Astrocyte (in vitro differentiated cells and primary cell): Measurements from ENCODE around the gene TRIO. TPM values are rescaled to one million over a fixed set of nuclear protein-coding genes. Genes with fewer than 3 reads are reported as not detected.

Experiments used
- DNase-seq: peaks from one replicate; pipeline ENCODE4 v3.0.0-alpha.2; 2010; ENCODE audit warnings: low read depth
- FAIRE-seq: peaks from 2 replicates; lab custom pipeline; 2011; peaks lifted over from hg19 to GRCh38; lab: Jason Lieb, UNC
- H2AFZ ChIP-seq: 2 replicates; pipeline ENCODE4 v1.6.0; 2012; ENCODE audit warnings: low read depth, low read length, inconsistent platforms
- H3K27ac ChIP-seq: 2 replicates; pipeline ENCODE4 v1.5.1; 2011; ENCODE audit warnings: low read depth, low read length, inconsistent platforms
- H3K27me3 ChIP-seq: 2 replicates; pipeline ENCODE4 v1.6.0; 2011; ENCODE audit warnings: low read length, inconsistent platforms; ENCODE audit not compliant: insufficient read depth
- H3K36me3 ChIP-seq: 2 replicates; pipeline ENCODE4 v1.5.1; 2011; ENCODE audit warnings: low read length, inconsistent platforms; ENCODE audit not compliant: insufficient read depth
- H3K4me1 ChIP-seq: 2 replicates; pipeline ENCODE4 v1.5.1; 2011; ENCODE audit warnings: low read length, inconsistent platforms; ENCODE audit not compliant: insufficient read depth
- H3K4me2 ChIP-seq: 2 replicates; pipeline ENCODE4 v1.6.0; 2012; ENCODE audit warnings: low read length, inconsistent platforms
- H3K4me3 ChIP-seq: 2 replicates; pipeline ENCODE4 v1.5.1; 2011; ENCODE audit warnings: low read depth, mild to moderate bottlenecking, low read length, inconsistent platforms; ENCODE audit not compliant: insufficient read depth
- H3K79me2 ChIP-seq: 2 replicates; pipeline ENCODE4 v1.6.0; 2012; ENCODE audit warnings: mild to moderate bottlenecking, low read length, inconsistent platforms; ENCODE audit not compliant: insufficient read depth
- H3K9ac ChIP-seq: 2 replicates; pipeline ENCODE4 v1.6.0; 2012; ENCODE audit warnings: mild to moderate bottlenecking, low read length, inconsistent platforms
- H3K9me3 ChIP-seq: 2 replicates; pipeline ENCODE4 v1.5.1; 2012; ENCODE audit warnings: low read depth, mild to moderate bottlenecking, low read length, inconsistent platforms; ENCODE audit not compliant: insufficient read depth
- H4K20me1 ChIP-seq: 2 replicates; pipeline ENCODE4 v1.6.0; 2012; ENCODE audit warnings: low read length, inconsistent platforms; ENCODE audit not compliant: insufficient read depth
- H3K27ac Mint-ChIP-seq: one replicate; pipeline ENCODE4 v1.8.0; 2021; ENCODE audit warnings: mild to moderate bottlenecking, mixed read lengths; ENCODE audit not compliant: unreplicated experiment
- H3K27me3 Mint-ChIP-seq: one replicate; pipeline ENCODE4 v1.8.0; 2021; ENCODE audit warnings: low read depth, mixed read lengths; ENCODE audit not compliant: unreplicated experiment
- H3K36me3 Mint-ChIP-seq: one replicate; pipeline ENCODE4 v1.8.0; 2021; ENCODE audit warnings: low read depth, mixed read lengths; ENCODE audit not compliant: unreplicated experiment
- H3K4me1 Mint-ChIP-seq: one replicate; pipeline ENCODE4 v1.8.0; 2021; ENCODE audit warnings: low read depth, mixed read lengths; ENCODE audit not compliant: unreplicated experiment
- H3K4me3 Mint-ChIP-seq: one replicate; pipeline ENCODE4 v1.8.0; 2021; ENCODE audit warnings: mild to moderate bottlenecking, moderate library complexity, mixed read lengths; ENCODE audit not compliant: unreplicated experiment
- H3K9me3 Mint-ChIP-seq: one replicate; pipeline ENCODE4 v1.8.0; 2021; ENCODE audit warnings: mild to moderate bottlenecking, mixed read lengths; ENCODE audit not compliant: unreplicated experiment
- CTCF ChIP-seq: IDR thresholded peaks from 2 replicates; pipeline ENCODE4 v1.5.1; 2011; ENCODE audit warnings: low read depth, mild to moderate bottlenecking, inconsistent platforms, low read length, moderate library complexity; ENCODE audit not compliant: insufficient read depth
- EZH2 ChIP-seq: IDR thresholded peaks from 2 replicates; pipeline ENCODE4 v1.6.1; 2012; ENCODE audit warnings: mild to moderate bottlenecking, low read length, inconsistent platforms; ENCODE audit not compliant: insufficient read depth
- total RNA-seq: library from RNA; stranded (reverse); gene quantifications from 2 replicates; pipeline ENCODE4 v1.2.1, GENCODE V29; 2021

TRIO gene
- total RNA-seq, 1 donor from 2014 or later: 347 TPM

- H3K79me2 ChIP-seq: peaks cover 73% of the 10 kb centered on the region
- FAIRE-seq (no peak), DNase-seq (peak; percentile 67)
- no peak overlapping the region for H2AFZ ChIP-seq
- no peaks in the 10 kb centered on the region for H3K27me3 Mint-ChIP-seq
- peak overlapping the region; percentile 7 for H3K27ac Mint-ChIP-seq
- peaks cover 91% of the 10 kb centered on the region for H4K20me1 ChIP-seq
- peaks cover 92% of the 10 kb centered on the region for H3K36me3 ChIP-seq
- peaks cover 38% of the 10 kb centered on the region for H3K36me3 Mint-ChIP-seq
- no peak overlapping the region for H3K4me2 ChIP-seq
- H3K4me3 ChIP-seq: no peak overlapping the region
- TF ChIP-seq EZH2 (no peak), CTCF (no peak)
- no peaks in the 10 kb centered on the region for H3K27me3 ChIP-seq
- peaks cover 29% of the 10 kb centered on the region for H3K4me1 Mint-ChIP-seq
- peaks cover 4% of the 10 kb centered on the region for H3K4me1 ChIP-seq
- no peak overlapping the region for H3K4me3 Mint-ChIP-seq
- H3K9me3 ChIP-seq: no peaks in the 10 kb centered on the region
- H3K27ac ChIP-seq: no peak overlapping the region
- no peak overlapping the region for H3K9ac ChIP-seq
- no peaks in the 10 kb centered on the region for H3K9me3 Mint-ChIP-seq
Observed at GRCh38 chr5:14365831-14366430, 222.8 kb downstream of the TRIO start.

- Histone ChIP-seq H3K36me3 (peaks cover 90% of the 10 kb centered on the region), H4K20me1 (peaks cover 89% of the 10 kb centered on the region), H3K79me2 (peaks cover 72% of the 10 kb centered on the region), H3K9me3 (no peaks in the 10 kb centered on the region), H3K27ac (no peak overlapping the region), H3K4me3 (no peak overlapping the region), H2AFZ (no peak overlapping the region), H3K4me1 (peaks cover 4% of the 10 kb centered on the region), H3K4me2 (no peak overlapping the region), H3K9ac (no peak overlapping the region), H3K27me3 (no peaks in the 10 kb centered on the region)
- peaks cover 35% of the 10 kb centered on the region for H3K36me3 Mint-ChIP-seq
- no peaks in the 10 kb centered on the region for H3K27me3 Mint-ChIP-seq
- FAIRE-seq: no peak
- TF ChIP-seq EZH2 (no peak), CTCF (no peak)
- H3K9me3 Mint-ChIP-seq: no peaks in the 10 kb centered on the region
- peaks cover 29% of the 10 kb centered on the region for H3K4me1 Mint-ChIP-seq
- DNase-seq: no peak
- peak overlapping the region; percentile 47 for H3K27ac Mint-ChIP-seq
- no peak overlapping the region for H3K4me3 Mint-ChIP-seq
Observed at GRCh38 chr5:14366763-14367162, 223.6 kb downstream of the TRIO start.

- no peak for FAIRE-seq
- Histone ChIP-seq H3K79me2 (peaks cover 73% of the 10 kb centered on the region), H3K27ac (no peak overlapping the region)
Observed at GRCh38 chr5:14367364-14367763, 224.2 kb downstream of the TRIO start.

More at GRCh38 chr5:14367364-14367763, 224.2 kb downstream of the TRIO start:
- Histone ChIP-seq H3K4me1 (peaks cover 4% of the 10 kb centered on the region), H4K20me1 (peaks cover 89% of the 10 kb centered on the region), H3K9ac (no peak overlapping the region), H2AFZ (no peak overlapping the region), H3K36me3 (peaks cover 89% of the 10 kb centered on the region), H3K4me3 (no peak overlapping the region), H3K4me2 (no peak overlapping the region), H3K27me3 (no peaks in the 10 kb centered on the region), H3K9me3 (no peaks in the 10 kb centered on the region)
- peak overlapping the region; percentile 47 for H3K27ac Mint-ChIP-seq
- no peak for DNase-seq
- H3K4me3 Mint-ChIP-seq: no peak overlapping the region
- H3K36me3 Mint-ChIP-seq: peaks cover 32% of the 10 kb centered on the region
- no peaks in the 10 kb centered on the region for H3K9me3 Mint-ChIP-seq
- no peaks in the 10 kb centered on the region for H3K27me3 Mint-ChIP-seq
- no peak for TF ChIP-seq EZH2
- no peak for TF ChIP-seq CTCF
- peaks cover 32% of the 10 kb centered on the region for H3K4me1 Mint-ChIP-seq
